HepG2 (cell line): Measurements from ENCODE around the gene ZNF154. TPM values are rescaled to one million over a fixed set of nuclear protein-coding genes. Genes with fewer than 3 reads are reported as not detected.

Source experiments
- CHCHD3 ChIP-seq: sonication (generic); formaldehyde crosslinking; IDR thresholded peaks from 2 replicates; pipeline ENCODE4 v1.8.0; 2022; ENCODE audit warnings: mild to moderate bottlenecking, missing genetic modification reagents, moderate library complexity
- FOXM1 ChIP-seq: sonication (generic); formaldehyde crosslinking; IDR thresholded peaks from 2 replicates; pipeline ENCODE4 v1.5.0; 2020; ENCODE audit warnings: missing genetic modification reagents
- HDAC1 ChIP-seq: sonication (generic); formaldehyde crosslinking; IDR thresholded peaks from 2 replicates; pipeline ENCODE4 v1.5.1; 2020; ENCODE audit warnings: mild to moderate bottlenecking, missing genetic modification reagents
- MED1 ChIP-seq: sonication (generic); formaldehyde crosslinking; IDR thresholded peaks from 2 replicates; pipeline ENCODE4 v1.4.0; 2020; ENCODE audit warnings: missing genetic modification reagents
- MEF2D ChIP-seq: sonication (generic); formaldehyde crosslinking; IDR thresholded peaks from 2 replicates; pipeline ENCODE4 v1.5.1; 2020; ENCODE audit warnings: mild to moderate bottlenecking, missing genetic modification reagents
- NR1H2 ChIP-seq: sonication (generic); formaldehyde crosslinking; IDR thresholded peaks from 2 replicates; pipeline ENCODE4 v1.8.1; 2022; ENCODE audit warnings: low read depth, missing genetic modification reagents, borderline replicate concordance
- PHF5A ChIP-seq: IDR thresholded peaks from one replicate; pipeline ENCODE4 v1.6.1; 2018; ENCODE audit warnings: low read depth, missing genetic modification reagents; ENCODE audit not compliant: unreplicated experiment
- SNAI1 ChIP-seq: sonication (generic); formaldehyde crosslinking; IDR thresholded peaks from 2 replicates; pipeline ENCODE4 v1.5.0; 2020; ENCODE audit warnings: mild to moderate bottlenecking, missing genetic modification reagents, borderline replicate concordance
- SOX6 ChIP-seq, 2 experiments: fragments of 450-650 bp in 1 of 2; sonication (generic) in 1 of 2; formaldehyde crosslinking in 1 of 2; IDR thresholded peaks; 2 replicates each; pipeline versions ENCODE4 v1.4.0 to v1.6.1; 2017 to 2020; ENCODE audit warnings: antibody characterized with exemption in 1 of 2, mild to moderate bottlenecking in 1 of 2, missing genetic modification reagents in 1 of 2
- ZKSCAN1 ChIP-seq: fragments of 150-350 bp; IDR thresholded peaks from 2 replicates; pipeline ENCODE4 v1.6.1; 2014; ENCODE audit warnings: low read length
- ZNF263 ChIP-seq: sonication (generic); formaldehyde crosslinking; IDR thresholded peaks from 2 replicates; pipeline ENCODE4 v1.4.0; 2020; ENCODE audit warnings: missing genetic modification reagents
- ZNF724P ChIP-seq: sonication (generic); formaldehyde crosslinking; IDR thresholded peaks from 2 replicates; pipeline ENCODE4 v1.8.0; 2022; ENCODE audit warnings: missing genetic modification reagents, borderline replicate concordance
- polyA plus RNA-seq, 8 experiments: library from polyadenylated mRNA; depleted of rRNA in 3 of 8; stranded (reverse) in 7 of 8; unstranded in 1 of 8; fragments of >200 nt; fragmentation: Illumina TruSeq in 4 of 8; extraction: Trizol in 4 of 8; gene quantifications; 2 replicates each; pipeline versions ENCODE4 v1.2.1 to v1.2.3, GENCODE V29; 2011 to 2016; ENCODE audit warnings: low read depth in 4 of 8, missing spikeins in 1 of 8, mixed read lengths in 1 of 8; ENCODE audit not compliant: insufficient read depth in 1 of 8
- total RNA-seq, 5 experiments: library from RNA; depleted of rRNA; stranded (reverse); fragments of >200 nt; fragmentation: Illumina TruSeq; extraction: Trizol; gene quantifications; 2 replicates each; pipeline ENCODE4 v1.2.3, GENCODE V29; 2016; ENCODE audit warnings: low read depth in 1 of 5
- TF ChIP-seq, protein P1 (sequence below): sonication (generic); formaldehyde crosslinking; IDR thresholded peaks from 2 replicates; pipeline ENCODE4 v1.5.0; 2020; ENCODE audit warnings: missing genetic modification reagents
- TF ChIP-seq, protein P2 (sequence below): sonication (generic); formaldehyde crosslinking; conservative IDR thresholded peaks from 2 replicates; pipeline ENCODE4 v1.8.0; 2022; ENCODE audit warnings: low read depth, missing genetic modification reagents
- TF ChIP-seq, protein P3 (sequence below): sonication (generic); formaldehyde crosslinking; conservative IDR thresholded peaks from 2 replicates; pipeline ENCODE4 v1.8.0; 2022; ENCODE audit warnings: mild to moderate bottlenecking, moderate library complexity, missing genetic modification reagents
- TF ChIP-seq, protein P4 (sequence below): sonication (generic); formaldehyde crosslinking; IDR thresholded peaks from 2 replicates; pipeline ENCODE4 v1.5.0; 2020; ENCODE audit warnings: mild to moderate bottlenecking, missing genetic modification reagents, borderline replicate concordance
- TF ChIP-seq, protein P5 (sequence below): sonication (generic); formaldehyde crosslinking; IDR thresholded peaks from 2 replicates; pipeline ENCODE4 v1.5.0; 2020; ENCODE audit warnings: mild to moderate bottlenecking, missing genetic modification reagents, borderline replicate concordance

The ZNF154 gene
- total and polyA plus RNA-seq, 2 of the 13 experiments (the other 11 are each of a cell fraction or from before 2014, with no cell fraction given), result not detected

DNA sequence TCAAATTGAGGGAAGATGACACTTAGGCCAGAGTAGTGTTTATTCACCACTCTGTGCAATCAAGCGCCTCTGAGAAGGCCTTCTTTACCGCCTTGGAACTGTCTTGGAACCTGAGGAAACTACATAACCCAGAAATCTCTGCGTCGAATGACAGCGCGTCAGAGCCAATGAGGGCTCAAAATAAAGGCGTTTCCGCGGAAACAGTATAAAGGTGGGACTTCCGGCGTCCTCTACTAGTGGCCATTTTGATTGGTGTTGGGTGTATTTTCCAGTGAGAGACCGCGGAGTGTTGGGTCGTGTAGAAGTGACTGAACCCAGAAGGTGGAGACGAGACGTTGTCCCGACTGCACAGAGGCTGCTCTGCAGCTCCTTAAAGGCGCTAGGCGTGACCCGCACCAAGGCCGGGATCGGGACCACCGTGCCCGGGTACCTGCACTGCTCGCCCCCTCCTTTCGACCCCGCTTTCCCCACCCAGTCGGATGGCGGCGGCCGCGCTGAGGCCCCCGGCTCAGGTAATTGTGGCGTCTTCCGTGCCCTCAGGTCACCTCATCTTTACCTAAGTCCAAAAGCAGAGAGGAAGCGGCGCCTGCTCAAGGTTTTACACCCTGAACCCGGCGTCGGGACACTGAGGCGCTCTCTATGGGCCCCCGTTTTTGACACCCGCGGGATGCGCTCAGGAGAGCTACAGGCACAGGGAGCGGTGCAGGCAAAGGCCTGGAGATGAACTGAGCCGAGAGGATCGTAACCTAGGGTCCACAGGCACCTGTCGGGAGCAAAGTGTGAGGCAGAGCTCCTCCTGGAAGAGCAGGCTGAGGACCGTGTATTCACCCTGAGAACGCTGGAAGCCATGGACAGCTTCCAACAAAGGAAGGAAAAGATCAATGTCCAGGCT, 37.8 kb upstream of the ZNF154 start, which contains the start of gene ZNF776 (continued):
- peak; percentile 36; the same call in 1 of the 2 replicates for TF ChIP-seq MED1 (CRISPR knock-in tag)
- no peak for TF ChIP-seq SOX6 (IDR thresholded peaks at IDR 0.05)
- no peak for TF ChIP-seq SOX6 (CRISPR knock-in tag; IDR thresholded peaks at IDR 0.05)
- TF ChIP-seq, protein P1, sequence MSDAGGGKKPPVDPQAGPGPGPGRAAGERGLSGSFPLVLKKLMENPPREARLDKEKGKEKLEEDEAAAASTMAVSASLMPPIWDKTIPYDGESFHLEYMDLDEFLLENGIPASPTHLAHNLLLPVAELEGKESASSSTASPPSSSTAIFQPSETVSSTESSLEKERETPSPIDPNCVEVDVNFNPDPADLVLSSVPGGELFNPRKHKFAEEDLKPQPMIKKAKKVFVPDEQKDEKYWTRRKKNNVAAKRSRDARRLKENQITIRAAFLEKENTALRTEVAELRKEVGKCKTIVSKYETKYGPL (CRISPR knock-in tag), result 0 out of 2 replicates have a peak, but pooled peaks have one; percentile 55
- TF ChIP-seq ZNF263, result no peak
- peak; percentile 48 for TF ChIP-seq HDAC1
- TF ChIP-seq, protein P2, sequence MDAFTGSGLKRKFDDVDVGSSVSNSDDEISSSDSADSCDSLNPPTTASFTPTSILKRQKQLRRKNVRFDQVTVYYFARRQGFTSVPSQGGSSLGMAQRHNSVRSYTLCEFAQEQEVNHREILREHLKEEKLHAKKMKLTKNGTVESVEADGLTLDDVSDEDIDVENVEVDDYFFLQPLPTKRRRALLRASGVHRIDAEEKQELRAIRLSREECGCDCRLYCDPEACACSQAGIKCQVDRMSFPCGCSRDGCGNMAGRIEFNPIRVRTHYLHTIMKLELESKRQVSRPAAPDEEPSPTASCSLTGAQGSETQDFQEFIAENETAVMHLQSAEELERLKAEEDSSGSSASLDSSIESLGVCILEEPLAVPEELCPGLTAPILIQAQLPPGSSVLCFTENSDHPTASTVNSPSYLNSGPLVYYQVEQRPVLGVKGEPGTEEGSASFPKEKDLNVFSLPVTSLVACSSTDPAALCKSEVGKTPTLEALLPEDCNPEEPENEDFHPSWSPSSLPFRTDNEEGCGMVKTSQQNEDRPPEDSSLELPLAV, result no peak
- no peak for TF ChIP-seq NR1H2 (CRISPR knock-in tag)
- TF ChIP-seq CHCHD3 (CRISPR knock-in tag), result no peak
- TF ChIP-seq, protein P3, sequence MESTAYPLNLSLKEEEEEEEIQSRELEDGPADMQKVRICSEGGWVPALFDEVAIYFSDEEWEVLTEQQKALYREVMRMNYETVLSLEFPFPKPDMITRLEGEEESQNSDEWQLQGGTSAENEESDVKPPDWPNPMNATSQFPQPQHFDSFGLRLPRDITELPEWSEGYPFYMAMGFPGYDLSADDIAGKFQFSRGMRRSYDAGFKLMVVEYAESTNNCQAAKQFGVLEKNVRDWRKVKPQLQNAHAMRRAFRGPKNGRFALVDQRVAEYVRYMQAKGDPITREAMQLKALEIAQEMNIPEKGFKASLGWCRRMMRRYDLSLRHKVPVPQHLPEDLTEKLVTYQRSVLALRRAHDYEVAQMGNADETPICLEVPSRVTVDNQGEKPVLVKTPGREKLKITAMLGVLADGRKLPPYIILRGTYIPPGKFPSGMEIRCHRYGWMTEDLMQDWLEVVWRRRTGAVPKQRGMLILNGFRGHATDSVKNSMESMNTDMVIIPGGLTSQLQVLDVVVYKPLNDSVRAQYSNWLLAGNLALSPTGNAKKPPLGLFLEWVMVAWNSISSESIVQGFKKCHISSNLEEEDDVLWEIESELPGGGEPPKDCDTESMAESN (CRISPR knock-in tag), result no peak
- TF ChIP-seq ZNF724P (CRISPR knock-in tag), result no peak
- no peak for TF ChIP-seq PHF5A (CRISPR knock-in tag)
- TF ChIP-seq, protein P4, sequence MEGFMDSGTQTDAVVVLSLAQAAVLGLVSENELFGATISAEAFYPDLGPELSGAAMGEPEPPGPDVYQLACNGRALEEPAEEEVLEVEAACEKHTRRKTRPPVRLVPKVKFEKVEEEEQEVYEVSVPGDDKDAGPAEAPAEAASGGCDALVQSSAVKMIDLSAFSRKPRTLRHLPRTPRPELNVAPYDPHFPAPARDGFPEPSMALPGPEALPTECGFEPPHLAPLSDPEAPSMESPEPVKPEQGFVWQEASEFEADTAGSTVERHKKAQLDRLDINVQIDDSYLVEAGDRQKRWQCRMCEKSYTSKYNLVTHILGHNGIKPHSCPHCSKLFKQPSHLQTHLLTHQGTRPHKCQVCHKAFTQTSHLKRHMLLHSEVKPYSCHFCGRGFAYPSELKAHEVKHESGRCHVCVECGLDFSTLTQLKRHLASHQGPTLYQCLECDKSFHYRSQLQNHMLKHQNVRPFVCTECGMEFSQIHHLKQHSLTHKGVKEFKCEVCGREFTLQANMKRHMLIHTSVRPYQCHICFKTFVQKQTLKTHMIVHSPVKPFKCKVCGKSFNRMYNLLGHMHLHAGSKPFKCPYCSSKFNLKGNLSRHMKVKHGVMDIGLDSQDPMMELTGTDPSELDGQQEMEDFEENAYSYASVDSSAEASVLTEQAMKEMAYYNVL (CRISPR knock-in tag), result no peak
- TF ChIP-seq, protein P5, sequence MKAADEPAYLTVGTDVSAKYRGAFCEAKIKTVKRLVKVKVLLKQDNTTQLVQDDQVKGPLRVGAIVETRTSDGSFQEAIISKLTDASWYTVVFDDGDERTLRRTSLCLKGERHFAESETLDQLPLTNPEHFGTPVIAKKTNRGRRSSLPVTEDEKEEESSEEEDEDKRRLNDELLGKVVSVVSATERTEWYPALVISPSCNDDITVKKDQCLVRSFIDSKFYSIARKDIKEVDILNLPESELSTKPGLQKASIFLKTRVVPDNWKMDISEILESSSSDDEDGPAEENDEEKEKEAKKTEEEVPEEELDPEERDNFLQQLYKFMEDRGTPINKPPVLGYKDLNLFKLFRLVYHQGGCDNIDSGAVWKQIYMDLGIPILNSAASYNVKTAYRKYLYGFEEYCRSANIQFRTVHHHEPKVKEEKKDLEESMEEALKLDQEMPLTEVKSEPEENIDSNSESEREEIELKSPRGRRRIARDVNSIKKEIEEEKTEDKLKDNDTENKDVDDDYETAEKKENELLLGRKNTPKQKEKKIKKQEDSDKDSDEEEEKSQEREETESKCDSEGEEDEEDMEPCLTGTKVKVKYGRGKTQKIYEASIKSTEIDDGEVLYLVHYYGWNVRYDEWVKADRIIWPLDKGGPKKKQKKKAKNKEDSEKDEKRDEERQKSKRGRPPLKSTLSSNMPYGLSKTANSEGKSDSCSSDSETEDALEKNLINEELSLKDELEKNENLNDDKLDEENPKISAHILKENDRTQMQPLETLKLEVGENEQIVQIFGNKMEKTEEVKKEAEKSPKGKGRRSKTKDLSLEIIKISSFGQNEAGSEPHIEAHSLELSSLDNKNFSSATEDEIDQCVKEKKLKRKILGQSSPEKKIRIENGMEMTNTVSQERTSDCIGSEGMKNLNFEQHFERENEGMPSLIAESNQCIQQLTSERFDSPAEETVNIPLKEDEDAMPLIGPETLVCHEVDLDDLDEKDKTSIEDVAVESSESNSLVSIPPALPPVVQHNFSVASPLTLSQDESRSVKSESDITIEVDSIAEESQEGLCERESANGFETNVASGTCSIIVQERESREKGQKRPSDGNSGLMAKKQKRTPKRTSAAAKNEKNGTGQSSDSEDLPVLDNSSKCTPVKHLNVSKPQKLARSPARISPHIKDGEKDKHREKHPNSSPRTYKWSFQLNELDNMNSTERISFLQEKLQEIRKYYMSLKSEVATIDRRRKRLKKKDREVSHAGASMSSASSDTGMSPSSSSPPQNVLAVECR (CRISPR knock-in tag), result peak; percentile 81; the same call in 1 of the 2 replicates
- peak; percentile 66 for TF ChIP-seq MEF2D (CRISPR knock-in tag)
- TF ChIP-seq ZKSCAN1, result no peak
- no peak for TF ChIP-seq FOXM1 (CRISPR knock-in tag)
- TF ChIP-seq SNAI1 (CRISPR knock-in tag), result peak; percentile 31; the same call in 1 of the 2 replicates
